Peyer's patch (tissue), 4 donors: ENCODE results near the gene SH2D5. TPM values are rescaled to one million over a fixed set of nuclear protein-coding genes. Genes with fewer than 3 reads are reported as not detected.
A peak's percentile ranks its signal among the peaks of the same experiment; 100 is the strongest.

Experiments
- DNase-seq, 3 donors: peaks; one replicate each; pipeline ENCODE4 v3.0.0-alpha.2; 2017 to 2019
- H3K27ac ChIP-seq, 4 donors: fragments of 200-600 bp; sonication (generic); one replicate each; pipeline ENCODE4 v1.5.1; 2016 to 2019
- H3K27me3 ChIP-seq, 2 donors: fragments of 200-600 bp; sonication (generic); one replicate each; pipeline ENCODE4 v1.5.1; 2019
- H3K36me3 ChIP-seq, 3 donors: fragments of 200-600 bp; sonication (generic); one replicate each; pipeline ENCODE4 v1.5.1; 2016 to 2019
- H3K4me1 ChIP-seq, 4 donors: fragments of 200-600 bp; sonication (generic); one replicate each; pipeline ENCODE4 v1.5.1; 2016 to 2019
- H3K4me3 ChIP-seq, 4 donors: fragments of 200-600 bp; sonication (generic); 1 replicate in 3 of 4; 2 replicates in 1 of 4; pipeline ENCODE4 v1.5.1; 2016 to 2019; ENCODE audit warnings: mild to moderate bottlenecking in 1 of 4
- H3K9me3 ChIP-seq, 4 donors: fragments of 200-600 bp; sonication (generic); one replicate each; pipeline ENCODE4 v1.5.1; 2016 to 2019; ENCODE audit warnings: mild to moderate bottlenecking in 1 of 4
- POLR2A ChIP-seq, 2 donors: fragments of 450-650 bp; IDR thresholded peaks; one replicate each; pipeline ENCODE4 v1.5.1; 2017; ENCODE audit warnings: antibody characterized with exemption in 2 of 2, mild to moderate bottlenecking in 2 of 2, moderate library complexity in 2 of 2
- total RNA-seq, 4 donors: library from RNA; depleted of rRNA; stranded (reverse); fragments of >200 nt; gene quantifications; one replicate each; pipeline ENCODE4 v1.1.0, GENCODE V29; 2016
- TF ChIP-seq, protein P1 (sequence below), 6 experiments: fragments of 450-650 bp in 4 of 6; fragments of 200-600 bp in 2 of 6; sonication (generic) in 1 of 6; IDR thresholded peaks; one replicate each; pipeline ENCODE4 v1.5.1; 2017 to 2019; ENCODE audit warnings: antibody characterized with exemption in 6 of 6, mild to moderate bottlenecking in 3 of 6, moderate library complexity in 1 of 6

The SH2D5 gene
- total RNA-seq, 4 donors from 2014 or later = not detected

DNA sequence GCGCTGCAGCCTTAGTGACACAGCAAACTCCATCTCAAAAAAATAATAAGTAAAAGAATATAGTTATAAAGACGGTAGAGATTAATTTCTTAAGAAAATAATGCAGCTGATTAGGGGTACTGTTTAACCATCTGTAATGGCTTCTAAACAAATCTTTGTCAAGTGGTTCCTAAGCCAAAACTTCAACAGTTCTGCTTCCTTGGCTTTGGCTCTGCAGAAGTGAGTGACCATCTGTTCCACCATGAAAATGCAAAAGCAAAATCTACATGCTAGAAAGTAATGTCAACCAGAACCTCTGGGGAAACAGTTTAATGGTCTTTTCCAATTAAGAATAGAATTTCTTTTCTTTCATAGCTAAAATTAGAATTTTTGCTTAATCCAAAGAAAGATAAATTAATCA is 8.3 kb upstream of the SH2D5 start:
- TF ChIP-seq, protein P1, sequence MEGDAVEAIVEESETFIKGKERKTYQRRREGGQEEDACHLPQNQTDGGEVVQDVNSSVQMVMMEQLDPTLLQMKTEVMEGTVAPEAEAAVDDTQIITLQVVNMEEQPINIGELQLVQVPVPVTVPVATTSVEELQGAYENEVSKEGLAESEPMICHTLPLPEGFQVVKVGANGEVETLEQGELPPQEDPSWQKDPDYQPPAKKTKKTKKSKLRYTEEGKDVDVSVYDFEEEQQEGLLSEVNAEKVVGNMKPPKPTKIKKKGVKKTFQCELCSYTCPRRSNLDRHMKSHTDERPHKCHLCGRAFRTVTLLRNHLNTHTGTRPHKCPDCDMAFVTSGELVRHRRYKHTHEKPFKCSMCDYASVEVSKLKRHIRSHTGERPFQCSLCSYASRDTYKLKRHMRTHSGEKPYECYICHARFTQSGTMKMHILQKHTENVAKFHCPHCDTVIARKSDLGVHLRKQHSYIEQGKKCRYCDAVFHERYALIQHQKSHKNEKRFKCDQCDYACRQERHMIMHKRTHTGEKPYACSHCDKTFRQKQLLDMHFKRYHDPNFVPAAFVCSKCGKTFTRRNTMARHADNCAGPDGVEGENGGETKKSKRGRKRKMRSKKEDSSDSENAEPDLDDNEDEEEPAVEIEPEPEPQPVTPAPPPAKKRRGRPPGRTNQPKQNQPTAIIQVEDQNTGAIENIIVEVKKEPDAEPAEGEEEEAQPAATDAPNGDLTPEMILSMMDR (IDR thresholded peaks at IDR 0.05) = no peak
- no peak for TF ChIP-seq POLR2A (IDR thresholded peaks at IDR 0.05)
- no peak overlapping the region for H3K4me3 ChIP-seq
- DNase-seq = no peak
- H3K27me3 ChIP-seq = no peaks in the 10 kb centered on the region
- H3K9me3 ChIP-seq = no peaks in the 10 kb centered on the region
- no peaks in the 10 kb centered on the region for H3K4me1 ChIP-seq
- H3K36me3 ChIP-seq = peaks cover 0 to 74% (median 0%) of the 10 kb centered on the region in 3 donors
- no peak overlapping the region for H3K27ac ChIP-seq

DNA sequence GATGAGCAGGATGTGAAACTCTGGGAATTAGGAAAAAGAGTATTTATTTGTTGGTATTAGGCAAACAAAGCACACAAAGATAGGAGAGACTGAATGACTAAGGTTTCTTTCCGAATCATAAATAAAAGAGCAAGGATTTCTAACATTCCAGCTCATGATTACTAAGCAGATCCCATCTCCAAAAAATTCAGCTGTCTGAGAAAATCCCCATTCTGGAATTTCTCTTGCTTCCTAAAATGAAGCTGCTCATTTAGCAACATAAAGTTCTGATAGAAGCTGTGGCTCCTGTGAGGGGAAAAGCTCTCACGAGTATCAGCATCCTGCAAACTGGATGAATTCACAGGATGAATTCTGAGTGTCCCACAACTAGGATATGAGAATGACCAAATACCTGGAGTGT is 6.7 kb upstream of the SH2D5 start:
- H3K27ac ChIP-seq = no peak overlapping the region
- H3K27me3 ChIP-seq = no peaks in the 10 kb centered on the region
- TF ChIP-seq, protein P1 (IDR thresholded peaks at IDR 0.05) = no peak
- TF ChIP-seq POLR2A (IDR thresholded peaks at IDR 0.05) = no peak
- DNase-seq = no peak
- peaks cover 0 to 59% (median 0%) of the 10 kb centered on the region in 3 donors for H3K36me3 ChIP-seq
- H3K9me3 ChIP-seq = no peaks in the 10 kb centered on the region
- no peaks in the 10 kb centered on the region for H3K4me1 ChIP-seq
- H3K4me3 ChIP-seq = no peak overlapping the region

DNA sequence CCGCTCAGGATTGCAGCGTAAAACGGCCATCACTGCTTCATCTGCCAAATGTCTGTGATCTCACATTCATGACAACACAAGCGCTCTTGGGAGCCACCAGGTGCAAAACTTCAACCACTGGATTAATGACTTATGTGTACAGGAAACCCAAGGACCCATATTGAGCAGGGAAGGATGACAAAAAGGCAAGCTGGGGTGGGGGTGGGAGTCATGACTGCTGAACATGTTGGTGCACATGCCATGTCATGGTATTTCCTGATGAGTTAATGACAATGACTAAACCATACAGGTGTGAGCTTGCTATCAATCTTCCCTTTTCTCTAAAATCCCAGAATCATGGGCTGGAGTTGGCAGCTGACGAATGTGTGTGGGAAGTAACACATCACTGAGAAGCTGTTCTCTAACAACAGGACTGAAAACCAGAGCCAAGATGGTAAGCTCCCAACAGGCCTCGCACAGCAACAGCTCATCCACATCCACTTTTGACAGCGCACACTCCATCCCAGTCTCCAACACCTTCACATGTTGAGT is 3.1 kb upstream of the SH2D5 start:
- DNase-seq = peak in 1 of 3 donors; percentile 33
- no peak overlapping the region for H3K27ac ChIP-seq
- H3K27me3 ChIP-seq = peaks cover 0 to 12% of the 10 kb centered on the region in 2 donors
- H3K4me1 ChIP-seq = peaks cover 4 to 26% (median 19%) of the 10 kb centered on the region in 4 donors
- no peaks in the 10 kb centered on the region for H3K9me3 ChIP-seq
- peaks cover 0 to 26% (median 0%) of the 10 kb centered on the region in 3 donors for H3K36me3 ChIP-seq
- TF ChIP-seq, protein P1 (IDR thresholded peaks at IDR 0.05) = no peak
- TF ChIP-seq POLR2A (IDR thresholded peaks at IDR 0.05) = no peak
- no peak overlapping the region for H3K4me3 ChIP-seq

DNA sequence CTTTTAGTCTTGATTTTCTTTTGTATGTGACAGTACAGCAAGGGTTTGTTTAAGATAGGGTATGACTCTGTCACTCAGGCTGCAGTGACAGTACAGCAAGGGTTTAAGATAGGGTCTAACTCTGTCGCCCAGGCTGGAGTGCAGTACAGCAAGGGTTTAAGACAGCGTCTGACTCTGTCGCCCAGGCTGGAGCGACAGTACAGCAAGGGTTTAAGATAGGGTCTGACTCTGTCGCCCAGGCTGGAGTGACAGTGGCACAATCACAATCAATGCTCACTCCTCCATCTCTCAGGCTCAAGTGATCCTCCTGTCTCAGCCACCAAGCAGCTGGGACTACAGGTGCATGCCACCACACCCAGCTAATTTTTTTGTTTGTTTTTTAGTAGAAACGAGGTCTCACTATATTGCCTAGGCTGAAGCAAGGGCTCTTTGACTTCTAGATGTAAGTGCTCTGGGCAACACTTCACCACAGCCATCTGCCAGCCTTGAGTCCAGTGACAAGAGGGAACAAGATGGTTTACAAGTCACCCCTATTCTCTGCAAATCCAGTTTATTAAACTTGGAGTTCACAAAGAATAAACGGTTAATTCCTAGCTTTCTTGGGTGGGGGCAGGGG is 965 bp upstream of the SH2D5 start:
- Histone ChIP-seq H3K4me3 (peak overlapping the region in 3 of 4 donors; percentile 59 to 78 (median 61)), H3K27ac (peak overlapping the region; percentile 17 to 70 (median 47)), H3K36me3 (peaks cover 0 to 11% (median 0%) of the 10 kb centered on the region in 3 donors), H3K4me1 (peaks cover 4 to 26% (median 19%) of the 10 kb centered on the region in 4 donors), H3K27me3 (peaks cover 0 to 26% of the 10 kb centered on the region in 2 donors), H3K9me3 (no peaks in the 10 kb centered on the region)
- TF ChIP-seq, protein P1 (IDR thresholded peaks at IDR 0.05) = no peak
- TF ChIP-seq POLR2A (IDR thresholded peaks at IDR 0.05) = peak in 1 of 2 donors; percentile 4
- peak in 2 of 3 donors; percentile 45 to 57 for DNase-seq

DNA sequence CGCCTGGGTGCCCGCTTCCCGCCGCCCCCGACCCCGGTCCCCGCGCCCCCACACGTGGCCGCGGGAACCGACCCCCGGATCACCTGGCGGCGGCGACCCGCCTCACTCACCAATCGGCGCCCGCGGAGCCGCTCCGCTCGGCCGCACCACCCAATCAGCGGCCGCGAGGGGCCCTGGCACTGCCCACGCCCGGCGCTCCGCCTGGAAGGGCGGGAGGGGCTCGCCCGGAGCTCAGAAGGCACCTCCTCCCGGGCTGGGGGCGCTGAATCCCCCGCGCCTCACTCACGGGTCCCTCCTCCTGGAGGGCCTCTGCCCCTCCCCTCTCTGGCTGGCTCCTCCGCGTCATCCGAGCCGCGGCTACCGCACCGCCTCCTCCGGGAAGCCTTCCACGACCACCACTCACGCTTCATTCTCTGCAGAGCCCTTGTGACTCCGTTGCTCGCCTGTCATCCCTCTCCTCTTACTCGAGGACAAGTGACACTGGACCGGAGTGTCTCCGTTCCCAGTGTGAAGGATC is 374 bp downstream of the SH2D5 start:
- peak overlapping the region in 1 of 4 donors; percentile 17 for H3K27ac ChIP-seq
- no peak for TF ChIP-seq POLR2A (IDR thresholded peaks at IDR 0.05)
- TF ChIP-seq, protein P1 (IDR thresholded peaks at IDR 0.05) = no peak
- no peaks in the 10 kb centered on the region for H3K36me3 ChIP-seq
- peaks cover 4 to 26% (median 19%) of the 10 kb centered on the region in 4 donors for H3K4me1 ChIP-seq
- peaks cover 0 to 26% of the 10 kb centered on the region in 2 donors for H3K27me3 ChIP-seq
- DNase-seq = peak; percentile 52 to 64 (median 64)
- peak overlapping the region; percentile 48 to 78 (median 60) for H3K4me3 ChIP-seq
- no peaks in the 10 kb centered on the region for H3K9me3 ChIP-seq
